GM23338 (cell line): ENCODE data around the gene ARHGEF10L. TPM values are rescaled to one million over a fixed set of nuclear protein-coding genes. Genes with fewer than 3 reads are reported as not detected.

Experiments
- ATAC-seq: fragments of 200-7000 bp; cut with Tn5 transposase; 3 replicates; pipeline ENCODE4 v1.9.1; 2020
- DNase-seq: peaks from one replicate; pipeline ENCODE4 v3.0.0-alpha.2; 2015; ENCODE audit warnings: low spot score
- H2AFZ ChIP-seq: fragments of 200-600 bp; sonication (generic); 2 replicates; pipeline ENCODE4 v1.8.0; 2016; ENCODE audit warnings: antibody characterized with exemption, mild to moderate bottlenecking, moderate library complexity
- H3F3A ChIP-seq: fragments of 200-600 bp; sonication (generic); replicated peaks from 2 replicates; pipeline ENCODE4 v1.8.0; 2017; ENCODE audit warnings: antibody characterized with exemption, mixed run types, low read depth
- H3K27ac ChIP-seq: fragments of 200-600 bp; sonication (generic); 2 replicates; pipeline ENCODE4 v1.6.1; 2016; ENCODE audit warnings: low read depth
- H3K27me3 ChIP-seq: fragments of 200-600 bp; sonication (generic); 2 replicates; pipeline ENCODE4 v1.8.0; 2016; ENCODE audit warnings: mild to moderate bottlenecking, mixed run types, moderate library complexity; ENCODE audit not compliant: insufficient read depth
- H3K36me3 ChIP-seq: fragments of 200-600 bp; sonication (generic); 2 replicates; pipeline ENCODE4 v1.8.0; 2016; ENCODE audit warnings: mild to moderate bottlenecking; ENCODE audit not compliant: insufficient read depth
- H3K4me1 ChIP-seq: fragments of 200-600 bp; sonication (generic); 2 replicates; pipeline ENCODE4 v1.8.0; 2016; ENCODE audit warnings: mild to moderate bottlenecking, moderate library complexity; ENCODE audit not compliant: insufficient read depth
- H3K4me2 ChIP-seq: fragments of 200-600 bp; sonication (generic); 2 replicates; pipeline ENCODE4 v1.7.1; 2017; ENCODE audit warnings: mixed run types
- H3K4me3 ChIP-seq: fragments of 200-600 bp; sonication (generic); 2 replicates; pipeline ENCODE4 v1.6.1; 2016; ENCODE audit warnings: mixed run types
- H3K79me2 ChIP-seq: fragments of 200-600 bp; sonication (generic); replicated peaks from 2 replicates; pipeline ENCODE4 v1.8.0; 2017; ENCODE audit warnings: mild to moderate bottlenecking; ENCODE audit not compliant: insufficient read depth
- H3K9me2 ChIP-seq: fragments of 200-600 bp; sonication (generic); 2 replicates; pipeline ENCODE4 v1.8.0; 2017; ENCODE audit not compliant: insufficient read depth
- H4K20me1 ChIP-seq: fragments of 200-600 bp; sonication (generic); replicated peaks from 2 replicates; pipeline ENCODE4 v1.8.0; 2017; ENCODE audit warnings: mild to moderate bottlenecking; ENCODE audit not compliant: insufficient read depth
- H3K27ac Mint-ChIP-seq: 2 replicates; pipeline ENCODE4 v1.8.0; 2020; ENCODE audit warnings: inconsistent platforms, mild to moderate bottlenecking, moderate library complexity, mixed read lengths
- H3K27me3 Mint-ChIP-seq: 3 replicates; pipeline ENCODE4 v1.8.0; 2022; ENCODE audit warnings: low read depth, mild to moderate bottlenecking, moderate library complexity, mixed read lengths, inconsistent platforms; ENCODE audit not compliant: insufficient read depth, poor library complexity
- H3K36me3 Mint-ChIP-seq: 3 replicates; pipeline ENCODE4 v1.8.0; 2021; ENCODE audit warnings: low read depth, mild to moderate bottlenecking, inconsistent platforms, moderate library complexity, mixed read lengths
- H3K4me1 Mint-ChIP-seq: 3 replicates; pipeline ENCODE4 v1.8.0; 2020; ENCODE audit warnings: mild to moderate bottlenecking, inconsistent platforms, mixed read lengths
- H3K4me3 Mint-ChIP-seq: 3 replicates; pipeline ENCODE4 v1.8.0; 2021; ENCODE audit warnings: moderate library complexity, mild to moderate bottlenecking, inconsistent platforms, mixed read lengths
- H3K9me3 Mint-ChIP-seq: 3 replicates; pipeline ENCODE4 v1.8.0; 2020; ENCODE audit warnings: moderate library complexity, mild to moderate bottlenecking, inconsistent platforms, mixed read lengths
- CREB1 ChIP-seq: fragments of 250-450 bp; sonication (Bioruptor Pico); IDR thresholded peaks from 2 replicates; pipeline ENCODE4 v1.5.0; 2020; ENCODE audit warnings: low read depth, mild to moderate bottlenecking, moderate library complexity
- CTCF ChIP-seq, 2 experiments: fragments of 200-600 bp in 1 of 2; sonication (generic) in 1 of 2; conservative IDR thresholded peaks; 2 replicates each; pipeline versions ENCODE4 v1.5.1 to v1.6.1; 2016 to 2017; ENCODE audit warnings: antibody characterized with exemption in 2 of 2, low read depth in 2 of 2, mild to moderate bottlenecking in 2 of 2, moderate library complexity in 1 of 2
- ETS1 ChIP-seq: IDR thresholded peaks from 2 replicates; pipeline ENCODE4 v1.6.1; 2016; ENCODE audit warnings: antibody characterized with exemption
- EZH2 ChIP-seq: fragments of 200-600 bp; sonication (generic); IDR thresholded peaks from one replicate; pipeline ENCODE4 v1.8.0; 2017; ENCODE audit warnings: antibody characterized with exemption, mild to moderate bottlenecking, low read depth; ENCODE audit not compliant: unreplicated experiment
- EZH2phosphoT487 ChIP-seq: fragments of 200-600 bp; sonication (generic); IDR thresholded peaks from one replicate; pipeline ENCODE4 v1.8.1; 2018; ENCODE audit warnings: antibody characterized with exemption; ENCODE audit not compliant: unreplicated experiment
- JUNB ChIP-seq: IDR thresholded peaks from one replicate; pipeline ENCODE4 v1.6.1; 2016; ENCODE audit warnings: antibody characterized with exemption; ENCODE audit not compliant: unreplicated experiment
- NANOG ChIP-seq: IDR thresholded peaks from 2 replicates; pipeline ENCODE4 v1.6.1; 2016; ENCODE audit warnings: antibody characterized with exemption, borderline replicate concordance
- POLR2AphosphoS5 ChIP-seq: IDR thresholded peaks from 2 replicates; pipeline ENCODE4 v1.6.1; 2016; ENCODE audit warnings: antibody characterized with exemption, low read depth
- REST ChIP-seq: IDR thresholded peaks from one replicate; pipeline ENCODE4 v1.6.1; 2018; ENCODE audit warnings: antibody characterized with exemption; ENCODE audit not compliant: unreplicated experiment
- STAT1 ChIP-seq: IDR thresholded peaks from one replicate; pipeline ENCODE4 v1.6.1; 2016; ENCODE audit warnings: antibody characterized with exemption; ENCODE audit not compliant: unreplicated experiment
- ZNF114 ChIP-seq: fragments of 250-450 bp; sonication (Bioruptor Pico); IDR thresholded peaks from 2 replicates; pipeline ENCODE4 v1.5.0; 2020; ENCODE audit warnings: mild to moderate bottlenecking, moderate library complexity
- ZNF331 ChIP-seq: fragments of 250-450 bp; sonication (Bioruptor Pico); IDR thresholded peaks from 2 replicates; pipeline ENCODE4 v1.5.0; 2020; ENCODE audit warnings: low read depth, mild to moderate bottlenecking, moderate library complexity
- ZNF462 ChIP-seq: fragments of 250-450 bp; sonication (Bioruptor Pico); IDR thresholded peaks from 2 replicates; pipeline ENCODE4 v1.5.0; 2020; ENCODE audit warnings: mild to moderate bottlenecking, moderate library complexity
- polyA plus RNA-seq: library from polyadenylated mRNA; unstranded; fragments of >200 nt; fragmentation: Nextera tagmentation; extraction: Ambion mirVana; gene quantifications from 2 replicates; pipeline ENCODE4 v1.2.1, GENCODE V29; 2016
- total RNA-seq: library from RNA; depleted of rRNA; stranded (reverse); fragments of >200 nt; shearing (Covaris generic); gene quantifications from 2 replicates; pipeline ENCODE4 v1.2.3, GENCODE V29; 2014

Gene ARHGEF10L
- total and polyA plus RNA-seq, 2 experiments from 2014 or later: 12.1 to 46.8 TPM

- Histone ChIP-seq H2AFZ (no peak overlapping the region), H3K79me2 (no peaks in the 10 kb centered on the region), H3K9me2 (no peaks in the 10 kb centered on the region), H3K27ac (no peak overlapping the region), H3F3A (no peaks in the 10 kb centered on the region), H4K20me1 (no peaks in the 10 kb centered on the region), H3K4me2 (no peak overlapping the region), H3K27me3 (no peaks in the 10 kb centered on the region), H3K4me1 (no peaks in the 10 kb centered on the region), H3K4me3 (no peak overlapping the region), H3K36me3 (no peaks in the 10 kb centered on the region; the same call in 1 of the 2 replicates)
- no peaks in the 10 kb centered on the region; the same call in 2 of the 3 replicates for H3K4me1 Mint-ChIP-seq
- H3K36me3 Mint-ChIP-seq: peaks cover 12% of the 10 kb centered on the region
- H3K4me3 Mint-ChIP-seq: no peak overlapping the region
- TF ChIP-seq CTCF (conservative IDR thresholded peaks at IDR 0.05; ENCODE audit: low read depth in 2 of 2) (no peak), EZH2phosphoT487 (no peak), ZNF462 (CRISPR knock-in tag) (no peak), ZNF331 (CRISPR knock-in tag) (no peak), ZNF114 (CRISPR knock-in tag) (no peak), REST (no peak), NANOG (no peak), POLR2AphosphoS5 (no peak), CREB1 (no peak), EZH2 (no peak), JUNB (no peak), ETS1 (no peak), STAT1 (no peak)
- peaks cover 20% of the 10 kb centered on the region for H3K27me3 Mint-ChIP-seq
- DNase-seq: no peak
- H3K9me3 Mint-ChIP-seq: no peaks in the 10 kb centered on the region; the same call in 2 of the 3 replicates
- ATAC-seq: no peak
- no peak overlapping the region for H3K27ac Mint-ChIP-seq
Measured at GRCh38 chr1:17649371-17650106, 110.0 kb downstream of the ARHGEF10L start.
